D341Med (cell line): ENCODE data around the gene SPATA24.
A peak's percentile ranks its signal among the peaks of the same experiment; 100 is the strongest.
"Not testable (repeated sequence)": the region's sequence is repeated elsewhere in the genome, so short reads cannot be mapped to it uniquely, and the experiment has no call there.

ENCODE experiments used
- DNase-seq: peaks from one replicate; pipeline ENCODE4 v3.0.0; 2012; ENCODE audit warnings: low spot score

Gene SPATA24

DNA sequence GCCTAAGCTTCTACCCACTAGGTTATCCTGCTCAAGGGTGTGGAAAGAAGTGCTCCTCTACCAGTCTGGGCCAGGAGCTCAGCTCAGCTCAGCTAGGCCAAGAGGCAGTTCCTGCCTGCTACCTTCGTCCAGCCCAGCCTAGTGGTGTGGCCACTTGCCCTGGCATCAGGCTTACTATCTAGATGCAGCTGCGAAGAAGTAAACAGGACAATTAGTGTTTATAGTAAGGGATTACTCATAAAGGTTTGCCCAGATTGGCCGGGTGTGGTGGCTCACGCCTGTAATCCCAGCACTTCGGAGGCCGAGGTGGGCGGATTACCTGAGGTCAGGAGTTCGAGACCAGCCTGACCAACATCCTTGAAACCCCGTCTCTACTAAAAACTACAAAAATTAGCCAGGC lies 12.8 kb upstream of the SPATA24 start:
- DNase-seq, result no peak

DNA sequence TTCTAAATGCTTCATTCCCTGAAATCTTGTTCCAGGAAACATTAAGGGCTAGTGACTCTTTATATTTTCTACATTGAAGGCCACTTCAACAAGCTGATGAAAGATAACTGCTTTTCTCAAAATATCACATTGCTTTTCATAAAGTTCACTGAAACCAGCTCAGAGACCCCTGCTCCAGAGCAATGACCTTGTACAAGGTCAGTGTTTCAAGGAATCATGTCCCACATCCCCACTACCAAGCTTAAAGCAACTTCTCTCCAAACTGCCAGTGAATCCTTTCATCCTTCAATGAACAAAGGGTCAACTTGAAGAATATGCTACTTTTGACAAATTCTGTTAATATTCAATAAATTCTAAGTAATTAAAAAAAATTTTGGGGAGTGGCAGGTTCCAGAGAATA lies 12.0 kb upstream of the SPATA24 start:
- DNase-seq, result no peak

DNA sequence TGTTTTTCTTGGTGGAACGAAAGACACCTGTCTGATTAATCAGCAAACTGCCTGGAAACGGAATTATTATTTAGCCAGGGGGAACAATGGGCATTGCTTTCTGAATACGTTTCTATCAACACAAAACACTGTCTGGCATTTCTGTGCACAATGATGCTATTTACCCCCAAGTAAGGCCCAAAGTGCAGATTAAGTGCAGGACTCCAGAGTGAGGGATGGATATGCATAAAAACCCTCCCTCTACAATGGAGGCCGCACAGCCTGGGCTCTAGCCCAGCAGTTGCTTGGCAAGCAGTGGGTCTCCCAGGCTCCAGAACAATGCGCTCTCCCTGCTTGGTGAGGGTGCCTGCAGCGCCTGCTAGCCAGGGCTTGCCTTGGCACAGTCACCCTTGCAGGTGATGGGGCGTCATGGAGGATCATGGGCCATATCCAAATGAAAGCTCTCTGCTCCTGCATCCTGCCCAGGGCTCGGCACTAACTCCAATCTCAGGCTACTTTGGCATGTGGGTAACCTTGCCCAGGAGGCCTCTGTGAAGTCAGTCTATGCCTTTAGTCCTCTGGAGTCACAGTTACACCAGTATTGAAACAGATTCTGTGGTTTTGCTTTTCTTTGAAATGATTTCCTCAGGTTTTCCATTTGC lies 11.5 kb upstream of the SPATA24 start:
- no peak for DNase-seq

DNA sequence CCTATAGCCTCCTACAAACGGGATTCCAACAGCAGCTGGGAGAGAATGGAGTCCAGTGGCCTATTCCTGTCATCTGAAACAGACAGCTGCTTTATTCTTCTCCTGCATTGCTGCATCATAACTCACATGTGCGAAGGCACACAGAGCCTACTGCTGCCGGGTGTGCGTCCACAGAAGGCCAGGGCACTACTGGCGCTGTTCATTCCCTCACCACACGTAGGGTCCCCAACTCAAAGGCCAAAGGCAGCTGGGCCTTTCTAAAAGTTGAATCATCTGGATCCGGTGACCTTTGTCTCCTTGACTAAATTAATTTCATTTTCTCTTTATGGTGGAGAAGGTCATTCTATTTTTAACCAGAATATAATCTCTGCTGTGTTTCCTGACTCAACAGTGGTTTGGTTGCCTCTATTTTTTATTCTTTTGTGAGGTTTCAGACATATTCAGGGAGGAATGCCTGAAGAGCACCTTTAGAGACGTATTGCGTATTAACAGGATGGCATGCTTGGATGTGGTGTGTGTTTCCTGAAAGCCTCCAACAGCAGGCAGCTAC lies 10.8 kb upstream of the SPATA24 start:
- DNase-seq, result no peak

DNA sequence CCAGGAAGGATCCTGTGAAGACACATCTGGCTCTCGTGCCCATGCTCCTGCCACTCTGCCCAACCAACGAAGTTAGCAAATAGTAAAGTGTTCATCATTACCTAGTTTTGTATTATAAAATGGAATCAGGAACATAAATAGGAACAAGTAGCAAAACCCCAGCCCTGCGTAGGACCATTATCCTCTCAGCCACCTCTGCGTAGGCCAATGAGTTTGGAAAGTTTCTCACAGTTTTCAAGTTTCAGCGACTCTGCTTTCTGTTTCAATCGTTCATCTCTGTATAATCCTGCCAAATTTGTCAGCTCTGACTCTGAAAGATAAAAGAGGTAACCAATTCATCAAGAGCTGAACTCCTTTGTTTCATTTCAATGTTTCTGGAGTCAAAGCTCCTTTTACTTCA lies 10.1 kb upstream of the SPATA24 start:
- DNase-seq, result no peak

DNA sequence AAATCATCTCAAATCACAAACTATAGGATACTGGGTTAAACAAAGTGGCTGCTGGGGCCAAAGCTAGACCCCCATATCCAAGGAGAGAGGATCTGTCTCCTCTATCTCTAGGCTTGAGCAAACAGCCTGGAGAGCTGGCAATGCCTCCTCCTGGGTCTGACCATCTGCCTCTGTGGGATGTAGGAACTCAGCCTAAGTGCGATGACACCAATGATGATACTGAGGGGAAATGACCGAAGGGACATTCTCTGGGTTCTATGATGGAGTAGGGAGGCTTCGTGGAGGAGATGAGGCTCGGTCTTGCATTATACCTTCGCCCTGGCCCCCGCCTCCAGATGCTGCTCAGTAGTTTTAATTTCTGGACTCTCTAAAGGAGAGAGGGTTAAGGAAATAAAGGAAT lies 9.3 kb upstream of the SPATA24 start:
- DNase-seq, result no peak

DNA sequence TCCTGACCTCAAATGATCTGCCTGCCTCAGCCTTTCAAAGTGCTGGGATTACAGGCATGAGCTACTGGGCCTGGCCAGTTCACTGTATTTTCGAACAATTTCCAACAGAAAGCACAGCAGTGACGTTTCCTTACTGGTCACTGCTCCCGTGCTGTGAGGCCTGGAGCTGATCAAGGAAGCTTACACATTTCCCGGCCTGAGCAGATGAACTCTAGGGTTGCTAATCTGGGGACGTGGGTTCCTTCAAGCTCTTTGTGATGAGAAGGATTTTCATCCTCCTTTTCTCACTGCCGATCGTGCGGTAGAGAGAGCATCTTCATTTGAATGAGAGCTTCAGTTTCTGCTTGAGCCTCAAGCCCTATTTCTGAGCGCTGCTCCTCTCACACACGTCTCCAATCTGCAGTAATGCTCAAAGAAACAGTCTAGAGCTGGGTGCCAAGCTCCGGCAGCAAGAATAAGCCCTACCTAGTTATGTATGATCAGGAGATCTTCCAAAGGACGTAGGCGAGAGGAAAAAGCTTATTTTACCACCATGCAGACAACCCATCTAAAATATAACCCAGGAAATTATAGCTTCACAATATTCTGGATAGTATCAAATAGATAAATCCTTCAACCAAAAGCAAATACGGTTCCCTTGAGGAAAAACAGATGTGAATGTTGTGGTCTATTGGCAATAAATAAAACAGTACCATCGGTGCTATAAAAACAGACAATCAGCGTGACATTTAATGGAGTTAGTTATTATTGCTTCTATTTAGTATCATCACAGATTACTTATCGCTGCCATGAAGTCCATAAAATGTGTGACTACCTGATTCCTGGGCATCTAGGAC lies 7.3 kb upstream of the SPATA24 start:
- no peak for DNase-seq

DNA sequence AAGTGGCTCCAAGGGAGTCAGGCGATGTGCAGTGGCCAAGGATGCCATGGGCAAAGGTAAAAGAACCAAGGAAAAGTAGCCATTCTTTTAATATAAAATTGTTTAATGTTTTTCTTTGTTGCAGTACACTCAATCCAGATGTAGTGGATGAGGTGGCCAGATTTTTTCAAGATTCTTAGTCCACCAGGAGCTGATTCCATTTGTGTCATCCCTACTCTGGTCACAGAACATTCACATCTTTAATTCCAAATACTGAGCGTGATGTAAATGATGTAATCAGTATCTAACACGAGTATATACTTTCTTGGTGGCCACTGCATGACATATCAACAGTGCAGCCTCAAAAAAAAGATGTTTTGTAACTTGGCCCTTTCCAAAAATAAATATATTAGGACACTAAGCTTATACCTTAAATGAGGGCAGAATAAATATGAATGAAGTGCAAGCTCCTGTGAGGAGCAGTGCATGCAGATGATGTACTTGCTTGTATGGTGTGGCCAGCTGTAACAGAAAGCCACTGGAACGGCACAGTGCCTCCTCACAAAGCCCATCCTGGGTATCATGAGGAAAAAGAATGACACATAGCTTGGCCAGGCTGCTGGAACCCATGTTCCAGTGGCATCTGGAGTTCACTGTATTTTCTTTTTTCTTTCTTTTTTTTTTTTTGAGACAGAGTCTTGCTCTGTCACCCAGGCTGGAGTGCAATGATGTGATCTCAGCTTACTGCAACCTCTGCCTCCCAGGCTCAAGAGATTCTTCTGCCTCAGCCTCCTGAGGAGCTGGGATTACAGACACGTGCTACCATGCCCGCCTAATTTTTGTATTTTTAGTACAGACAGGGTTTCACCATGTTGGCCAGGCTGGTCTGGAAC lies 6.5 kb upstream of the SPATA24 start:
- no peak for DNase-seq

DNA sequence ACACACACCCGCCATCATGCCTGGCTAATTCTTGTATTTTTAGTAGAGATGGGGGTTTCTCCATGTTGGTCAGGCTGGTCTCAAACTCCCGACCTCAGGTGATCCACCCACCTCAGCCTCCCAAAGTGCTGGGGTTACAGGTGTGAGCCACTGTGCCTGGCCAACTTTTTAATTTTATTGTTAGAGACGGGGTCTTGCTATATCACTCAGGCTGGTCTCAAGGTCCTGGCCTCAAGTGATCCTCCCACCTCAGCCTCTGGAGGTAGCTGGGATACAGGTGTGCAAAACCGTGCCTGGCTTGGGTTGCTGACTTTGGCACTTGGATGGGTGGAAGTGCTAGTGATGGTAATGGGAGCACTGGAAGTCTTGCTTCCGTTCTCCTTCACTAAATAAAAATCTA lies 5.2 kb upstream of the SPATA24 start:
- DNase-seq, result not testable (repeated sequence)

DNA sequence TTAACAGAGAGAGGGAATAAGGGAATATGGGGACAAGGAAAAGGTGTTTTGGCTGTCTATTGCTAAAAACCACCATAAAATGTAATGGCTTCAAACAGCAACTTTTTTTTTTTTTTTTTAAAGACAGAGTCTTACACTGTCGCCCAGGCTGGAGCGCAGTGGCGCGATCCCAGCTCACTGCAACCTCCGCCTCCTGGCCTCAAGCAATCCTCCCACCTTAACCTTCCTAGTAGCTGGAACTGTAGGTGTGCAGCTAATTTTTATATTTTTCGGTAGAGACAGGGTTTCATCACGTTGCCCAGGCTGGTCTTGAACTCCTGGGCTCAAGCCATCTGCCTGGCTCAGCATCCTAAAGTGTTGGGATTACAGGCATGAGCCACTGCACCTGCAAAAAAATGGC lies 4.3 kb upstream of the SPATA24 start:
- no peak for DNase-seq

DNA sequence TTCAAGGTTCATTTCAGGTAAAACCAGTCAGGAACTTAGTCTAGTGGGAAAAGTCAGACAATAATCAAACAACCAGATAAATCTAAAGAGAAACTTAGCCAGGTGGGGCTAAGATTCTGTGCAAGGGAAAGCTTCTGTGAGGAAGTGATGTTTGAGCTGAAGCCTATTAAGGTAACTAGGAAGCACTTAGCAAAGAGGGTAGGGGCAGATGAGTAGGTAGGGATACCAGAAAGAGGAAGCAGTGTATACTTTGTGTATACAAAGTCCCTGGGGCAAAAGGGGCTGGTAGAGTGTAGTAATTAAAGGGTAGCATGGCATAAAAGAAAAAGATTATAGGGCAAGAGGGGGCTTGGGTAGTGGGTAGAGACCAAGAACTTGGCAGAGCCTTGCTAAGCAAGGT lies 3.6 kb upstream of the SPATA24 start:
- DNase-seq, result no peak

DNA sequence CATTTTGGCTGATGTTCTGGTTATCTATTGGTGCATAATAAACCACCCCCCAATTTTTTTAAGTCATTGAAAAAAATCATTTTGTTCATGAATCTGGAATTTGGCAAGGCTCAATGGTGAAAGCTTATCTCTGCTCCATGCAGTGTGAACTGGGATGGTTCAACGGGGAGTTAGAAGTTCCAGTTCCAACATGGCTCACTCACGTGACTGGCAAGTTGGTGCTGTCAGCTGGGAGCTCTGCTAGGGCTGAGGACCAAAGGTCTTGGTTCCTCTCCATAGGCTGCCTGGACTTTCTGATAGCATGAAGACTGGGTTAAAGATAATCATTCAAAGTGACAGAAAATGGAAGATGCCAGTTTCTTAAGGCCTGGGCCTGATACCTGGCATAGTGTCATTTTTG lies 3.1 kb upstream of the SPATA24 start:
- DNase-seq, result no peak

DNA sequence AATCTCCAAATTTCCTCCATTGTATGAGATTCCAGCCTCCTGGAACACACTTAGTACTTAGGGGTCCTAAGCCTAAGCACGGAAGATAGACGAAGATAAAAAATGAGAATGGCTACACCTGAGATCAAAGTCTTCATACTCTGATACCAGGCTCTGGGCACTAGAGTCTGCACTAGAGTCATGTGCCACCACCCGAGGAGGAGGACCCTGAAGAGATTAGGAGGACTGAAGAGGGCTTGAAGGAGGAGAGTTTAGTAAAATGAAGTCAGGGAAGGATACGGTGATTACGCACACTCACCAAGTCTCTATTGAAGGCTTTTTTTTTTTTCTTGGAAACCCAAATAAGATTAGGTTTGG lies 573 bp upstream of the SPATA24 start:
- no peak for DNase-seq

DNA sequence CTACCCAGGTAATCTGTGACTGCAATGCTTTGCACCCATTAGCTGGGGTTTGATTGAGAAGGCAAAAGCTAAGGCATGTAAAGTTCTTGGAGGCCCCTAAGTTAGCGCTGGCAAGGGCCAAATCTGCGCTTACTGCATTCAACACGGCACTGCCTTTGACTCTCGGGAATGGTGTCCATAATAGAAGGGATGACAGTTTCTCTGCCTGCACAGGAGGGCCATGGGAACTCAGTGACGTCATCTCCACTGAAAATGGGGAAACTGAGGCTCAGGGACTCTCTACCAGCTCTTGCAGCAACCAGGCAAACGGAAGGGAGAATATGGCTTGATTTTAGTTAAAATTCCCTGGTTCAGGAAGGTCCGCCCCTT lies 487 bp downstream of the SPATA24 start:
- DNase-seq, result no peak

DNA sequence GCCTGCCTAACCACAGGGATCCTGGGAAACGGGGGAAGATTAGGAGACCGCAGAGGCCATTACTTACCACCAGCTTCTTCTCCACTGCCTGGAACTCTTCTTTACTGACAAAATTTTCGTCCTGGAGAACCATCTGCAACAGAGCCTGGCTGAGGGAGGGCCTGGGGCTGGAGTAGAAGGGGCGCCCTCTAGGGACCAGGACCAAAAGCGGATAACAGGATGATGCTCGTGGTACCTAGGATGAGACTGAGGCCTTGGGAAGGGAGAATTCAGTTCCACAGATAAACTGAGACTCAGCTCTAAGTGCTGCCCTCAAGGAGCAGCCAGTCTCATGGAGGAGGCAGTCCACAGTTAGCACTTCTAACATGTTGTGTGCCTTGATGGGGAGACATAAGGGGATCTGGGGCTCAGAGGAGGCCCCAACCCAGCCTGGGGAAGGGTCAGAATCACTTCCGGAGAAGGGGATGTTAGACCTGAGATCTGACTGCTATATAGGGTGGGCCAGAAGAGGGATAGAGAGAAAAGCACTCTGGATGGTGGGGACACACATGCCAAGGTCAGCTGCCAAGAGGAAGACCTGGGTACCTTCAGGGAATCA lies 1.2 kb downstream of the SPATA24 start:
- DNase-seq, result peak; percentile 68

DNA sequence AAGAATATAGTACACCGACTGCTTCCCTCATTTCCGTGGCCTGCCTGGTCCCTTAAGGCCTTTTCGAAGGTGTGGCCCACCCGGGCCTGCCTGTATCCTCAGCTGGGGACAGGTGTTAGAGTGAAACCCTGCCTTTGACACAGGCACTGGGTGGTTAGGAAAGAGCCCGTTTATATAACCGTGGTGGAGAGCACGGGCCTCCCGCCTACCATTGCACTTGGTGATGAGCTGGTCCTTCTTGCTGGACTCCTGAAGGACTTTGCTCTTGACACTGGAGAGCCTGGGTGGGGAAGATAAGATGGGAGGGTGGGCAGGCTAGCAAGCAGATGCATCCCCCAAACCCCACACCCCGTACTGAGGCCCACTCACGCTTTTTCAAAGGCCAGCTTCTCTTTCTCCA lies 2.3 kb downstream of the SPATA24 start:
- DNase-seq, result no peak

DNA sequence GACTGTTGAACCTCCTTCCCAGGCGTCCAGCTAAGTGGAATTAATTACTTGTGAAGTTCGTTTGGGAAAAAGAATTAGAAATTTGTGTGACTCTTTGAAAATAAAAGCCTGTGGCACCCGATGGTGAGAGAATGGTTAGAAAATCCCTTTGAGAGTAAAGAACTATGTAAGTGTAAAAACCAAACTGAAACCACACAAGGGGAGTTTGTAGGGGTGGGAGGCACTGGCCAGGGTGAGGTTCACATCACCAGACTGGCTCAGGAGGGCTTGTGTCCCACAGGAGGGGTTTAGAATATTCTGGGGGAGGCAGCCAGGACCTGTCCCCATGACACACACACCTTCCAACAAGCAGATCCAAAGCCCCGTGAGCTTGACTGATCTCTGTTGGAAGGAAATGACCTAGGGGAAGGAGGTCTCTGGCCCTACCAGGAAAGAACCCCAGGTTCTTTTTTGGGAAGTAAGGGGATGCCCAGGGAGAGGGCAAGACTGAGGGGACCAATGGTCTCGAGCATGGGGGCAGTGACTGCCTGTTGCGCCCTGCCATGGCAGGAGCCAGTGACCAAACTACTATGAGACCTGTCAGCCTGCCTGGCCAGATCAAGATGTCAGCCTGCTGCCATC lies 4.3 kb downstream of the SPATA24 start:
- no peak for DNase-seq

DNA sequence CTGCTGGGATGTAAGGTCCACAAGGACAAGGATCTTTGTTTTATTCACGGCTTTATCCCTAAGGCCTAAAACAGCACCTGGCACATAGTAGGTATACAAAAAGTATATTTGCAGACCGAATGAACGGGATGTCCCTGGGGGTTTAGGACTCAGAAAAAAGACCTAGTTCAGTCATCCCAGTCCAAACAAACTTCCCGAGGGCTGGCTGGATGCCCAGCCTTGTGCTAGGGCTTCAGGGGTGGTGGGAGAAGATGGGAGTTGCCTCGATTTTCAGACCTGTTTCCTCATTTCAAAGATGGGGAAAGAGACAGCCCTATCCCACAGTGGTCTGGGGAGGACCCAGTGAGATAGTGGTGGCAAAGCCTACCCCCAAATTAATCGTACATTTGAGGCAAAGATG lies 6.0 kb downstream of the SPATA24 start:
- DNase-seq, result no peak

DNA sequence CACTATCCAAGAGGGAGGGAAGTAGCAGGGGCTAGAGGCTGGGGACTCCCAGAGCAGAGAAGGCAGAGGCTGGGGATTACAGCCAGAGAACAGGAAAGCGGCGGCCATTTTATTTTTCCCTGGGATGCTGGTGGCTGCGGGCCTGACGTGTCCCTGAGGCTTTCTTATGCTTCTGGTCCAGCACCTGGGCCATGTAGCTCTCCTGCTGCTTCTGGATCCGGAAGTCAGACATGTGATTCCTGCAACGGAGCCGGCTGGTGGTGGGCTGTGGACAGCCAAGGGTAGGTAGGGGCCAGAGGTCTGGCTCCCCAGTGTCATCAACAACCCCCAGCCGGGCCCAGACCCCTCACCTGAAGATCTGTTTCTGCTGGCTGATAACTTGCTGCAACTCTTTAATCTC lies 7.2 kb downstream of the SPATA24 start:
- no peak for DNase-seq

DNA sequence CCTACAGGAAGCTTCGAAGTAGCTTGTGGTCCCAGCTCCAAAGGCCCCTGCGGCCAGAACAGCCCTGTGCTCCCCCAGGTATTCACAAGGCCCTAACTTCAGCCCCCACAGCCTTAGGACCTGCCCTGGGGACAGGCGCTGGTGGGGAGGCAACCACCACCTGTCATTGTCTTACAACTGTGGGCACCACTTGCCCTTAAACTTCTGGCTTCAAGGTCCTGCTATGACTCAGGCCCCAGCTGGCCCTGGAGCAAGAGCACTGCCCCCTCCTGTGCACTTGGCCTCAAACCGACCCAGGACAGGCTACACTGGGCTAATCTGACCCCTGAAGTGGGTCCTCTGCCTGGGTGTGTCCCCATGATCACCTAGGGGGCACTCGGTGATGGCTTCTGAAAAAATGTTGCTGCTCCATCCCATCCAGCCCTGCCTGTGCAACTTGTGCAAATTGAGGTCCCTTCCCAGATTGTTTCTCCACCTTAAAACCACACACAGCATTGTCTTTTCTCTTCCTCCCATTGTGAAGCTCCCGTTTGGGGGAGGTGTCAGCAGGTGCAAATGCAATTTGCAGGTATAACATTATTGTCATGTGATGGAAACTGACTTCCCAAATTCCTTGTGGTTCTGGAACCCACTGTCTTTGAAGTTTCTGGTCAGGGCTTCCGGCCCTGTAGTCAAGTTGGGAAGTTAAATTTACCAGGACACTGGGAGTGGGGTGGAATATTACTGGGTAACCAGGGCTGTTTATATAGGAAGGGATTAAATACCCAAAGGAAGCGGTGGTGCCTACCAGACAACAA lies 7.8 kb downstream of the SPATA24 start:
- no peak for DNase-seq
